Measurements from ENCODE around the gene SANBR. TPM values are rescaled to one million over a fixed set of nuclear protein-coding genes. Genes with fewer than 3 reads are reported as not detected.
"Not testable (repeated sequence)": the region's sequence is repeated elsewhere in the genome, so short reads cannot be mapped to it uniquely, and the experiment has no call there.

The SANBR gene
- total RNA-seq, 1 donor from 2014 or later = 47.3 TPM

GRCh38 chr2:61029533-61029932, 36.1 kb upstream of the SANBR start:
- H3K9me3 ChIP-seq (ENCODE audit: low read depth) = peaks cover under 1% of the 10 kb centered on the region
- DNase-seq (ENCODE audit: low spot score) = no peak
- H3K36me3 ChIP-seq = peaks cover 22% of the 10 kb centered on the region
- no peak overlapping the region for H3K4me3 ChIP-seq
- no peak for TF ChIP-seq CTCF (IDR thresholded peaks at IDR 0.05)
- TF ChIP-seq EZH2 (IDR thresholded peaks at IDR 0.05) = no peak
- TF ChIP-seq EZH2phosphoT487 (IDR thresholded peaks at IDR 0.05) = no peak
- no peak overlapping the region for H3K27ac Mint-ChIP-seq
- H3K36me3 Mint-ChIP-seq = peaks cover 41% of the 10 kb centered on the region
- no peak overlapping the region for H3K9ac ChIP-seq
- no peaks in the 10 kb centered on the region for H3F3A ChIP-seq (ENCODE audit: low read depth)
- no peaks in the 10 kb centered on the region for H3K27me3 Mint-ChIP-seq (ENCODE audit: insufficient read depth, low read depth)
- H3K9me3 Mint-ChIP-seq = peaks cover 3% of the 10 kb centered on the region
- no peak overlapping the region for H3K27ac ChIP-seq
- H3K4me2 ChIP-seq = no peak overlapping the region
- no peak overlapping the region for H2AFZ ChIP-seq (replicated peaks)
- no peaks in the 10 kb centered on the region for H3K27me3 ChIP-seq
- no peak overlapping the region for H3K4me3 Mint-ChIP-seq
- H4K20me1 ChIP-seq (ENCODE audit: low read depth) = no peaks in the 10 kb centered on the region
- H3K4me1 Mint-ChIP-seq = no peaks in the 10 kb centered on the region
- no peaks in the 10 kb centered on the region for H3K4me1 ChIP-seq
- peaks cover 51% of the 10 kb centered on the region for H3K79me2 ChIP-seq (ENCODE audit: low read depth)

GRCh38 chr2:61034592-61034991, 31.1 kb upstream of the SANBR start:
- not testable (repeated sequence) for H3K27ac Mint-ChIP-seq

GRCh38 chr2:61036643-61037042, 29.0 kb upstream of the SANBR start:
- H3K9me3 ChIP-seq (ENCODE audit: low read depth) = peaks cover 16% of the 10 kb centered on the region
- H3K27me3 Mint-ChIP-seq (ENCODE audit: insufficient read depth, low read depth); H3K4me3 Mint-ChIP-seq; DNase-seq (ENCODE audit: low spot score); H3K9ac ChIP-seq; H3K4me1 Mint-ChIP-seq; H3K4me2 ChIP-seq; H3K4me1 ChIP-seq; H3K27ac Mint-ChIP-seq; H3K79me2 ChIP-seq (ENCODE audit: low read depth); H2AFZ ChIP-seq (replicated peaks); H3F3A ChIP-seq (ENCODE audit: low read depth); H4K20me1 ChIP-seq (ENCODE audit: low read depth); H3K27me3 ChIP-seq; H3K4me3 ChIP-seq; H3K27ac ChIP-seq: not testable (repeated sequence)
- peaks cover 30% of the 10 kb centered on the region for H3K36me3 ChIP-seq
- peaks cover 45% of the 10 kb centered on the region for H3K9me3 Mint-ChIP-seq
- H3K36me3 Mint-ChIP-seq = peaks cover 55% of the 10 kb centered on the region

More at GRCh38 chr2:61034592-61034991, 31.1 kb upstream of the SANBR start:
- not testable (repeated sequence) for H3K4me1 Mint-ChIP-seq; DNase-seq (ENCODE audit: low spot score); H3K4me3 Mint-ChIP-seq; H3K4me1 ChIP-seq; H3K27ac ChIP-seq; H3K79me2 ChIP-seq (ENCODE audit: low read depth); H4K20me1 ChIP-seq (ENCODE audit: low read depth); H2AFZ ChIP-seq (replicated peaks); H3K27me3 Mint-ChIP-seq (ENCODE audit: insufficient read depth, low read depth); H3K4me3 ChIP-seq; H3F3A ChIP-seq (ENCODE audit: low read depth); H3K4me2 ChIP-seq; H3K9ac ChIP-seq; H3K27me3 ChIP-seq
- Mint-ChIP-seq H3K9me3 (peaks cover 41% of the 10 kb centered on the region), H3K36me3 (peaks cover 61% of the 10 kb centered on the region)
- Histone ChIP-seq H3K36me3 (peaks cover 31% of the 10 kb centered on the region), H3K9me3 (ENCODE audit: low read depth) (peaks cover 16% of the 10 kb centered on the region)

- Mint-ChIP-seq H3K4me1 (no peaks in the 10 kb centered on the region), H3K27ac (no peak overlapping the region), H3K4me3 (no peak overlapping the region), H3K27me3 (ENCODE audit: insufficient read depth, low read depth) (peaks cover 3% of the 10 kb centered on the region), H3K9me3 (peaks cover 18% of the 10 kb centered on the region), H3K36me3 (peaks cover 17% of the 10 kb centered on the region)
- no peak overlapping the region for H3K4me2 ChIP-seq
- no peak overlapping the region for H3K27ac ChIP-seq
- no peaks in the 10 kb centered on the region for H3K27me3 ChIP-seq
- no peak overlapping the region for H3K9ac ChIP-seq
- H2AFZ ChIP-seq (replicated peaks) = no peak overlapping the region
- H3F3A ChIP-seq (ENCODE audit: low read depth) = no peaks in the 10 kb centered on the region
- TF ChIP-seq CTCF (IDR thresholded peaks at IDR 0.05) = no peak
- no peak for DNase-seq (ENCODE audit: low spot score)
- H3K79me2 ChIP-seq (ENCODE audit: low read depth) = no peaks in the 10 kb centered on the region
- no peaks in the 10 kb centered on the region for H4K20me1 ChIP-seq (ENCODE audit: low read depth)
- H3K36me3 ChIP-seq = peaks cover 7% of the 10 kb centered on the region
- no peak overlapping the region for H3K4me3 ChIP-seq
- peaks cover 8% of the 10 kb centered on the region for H3K9me3 ChIP-seq (ENCODE audit: low read depth)
- H3K4me1 ChIP-seq = no peaks in the 10 kb centered on the region
Measured at GRCh38 chr2:61042807-61043206, 22.9 kb upstream of the SANBR start.
